ENCODE measurements around the gene GIGYF2. TPM values are rescaled to one million over a fixed set of nuclear protein-coding genes. Genes with fewer than 3 reads are reported as not detected.
A peak's percentile ranks its signal among the peaks of the same experiment; 100 is the strongest.

GIGYF2 gene
- total and polyA plus RNA-seq, 3 experiments from 2014 or later = 27.2 to 55.8 (median 54.7) TPM

DNA sequence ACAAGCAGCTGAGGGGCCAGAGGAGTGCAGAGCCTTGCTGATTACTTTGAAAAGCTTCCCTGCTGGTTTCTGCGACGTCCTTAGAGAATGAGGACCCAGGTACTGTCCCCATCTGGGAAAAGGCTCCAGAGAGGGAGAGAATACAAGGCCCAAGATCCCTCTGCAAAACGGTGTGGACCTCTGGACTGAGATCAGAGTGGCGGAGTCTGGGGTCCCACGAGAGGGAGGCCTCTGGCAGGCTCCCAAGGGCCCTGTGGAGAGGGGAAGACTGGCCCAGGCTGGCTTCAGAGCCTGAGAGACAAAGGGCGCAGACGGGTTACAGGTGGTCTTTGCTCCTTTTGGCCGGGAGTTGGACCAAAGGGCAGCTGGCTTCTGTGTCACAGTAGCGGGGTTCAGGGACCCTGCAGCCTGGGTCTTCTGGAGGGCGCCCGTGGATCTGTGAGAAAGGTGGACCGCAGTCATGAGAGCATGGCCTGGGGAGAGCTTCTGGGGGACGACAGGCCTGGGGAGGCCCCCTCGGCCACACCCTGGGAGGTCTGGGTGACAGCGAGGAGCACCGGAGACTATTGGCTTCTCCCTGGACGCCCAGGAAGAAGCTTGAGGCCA is 173.7 kb downstream of the GIGYF2 start:
- DNase-seq = no peak

DNA sequence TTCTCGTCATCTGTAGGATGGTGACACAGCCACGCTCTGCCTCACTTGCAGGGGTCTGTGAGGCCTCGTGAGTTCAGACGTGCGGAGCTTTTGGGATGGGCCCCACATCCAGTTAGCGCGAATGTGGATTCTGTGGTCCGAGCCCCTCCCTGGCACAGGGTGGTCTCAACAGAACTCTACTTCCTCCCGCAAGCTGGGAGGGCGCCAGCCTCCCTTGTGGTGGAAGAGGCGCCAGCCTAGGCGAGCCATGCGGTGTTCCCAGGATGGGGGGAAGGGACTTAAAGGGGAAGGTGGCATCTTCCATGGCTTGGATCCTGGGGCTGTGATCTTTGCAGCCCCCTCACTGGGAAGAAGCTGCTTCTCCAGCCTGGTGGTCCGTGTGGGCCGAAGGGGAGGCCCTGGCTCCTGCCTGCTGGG is 174.3 kb downstream of the GIGYF2 start:
- Histone ChIP-seq H3K4me3 (ENCODE audit: low read length) (no peak overlapping the region), H3K9me3 (ENCODE audit: low read length) (no peaks in the 10 kb centered on the region), H3K27me3 (ENCODE audit: insufficient read depth, low read length, poor library complexity, severe bottlenecking) (peaks cover 9% of the 10 kb centered on the region), H3K27ac (ENCODE audit: low read depth, low read length) (no peak overlapping the region), H3K36me3 (ENCODE audit: insufficient read depth, low read length) (no peaks in the 10 kb centered on the region), H3K4me1 (ENCODE audit: insufficient read depth, low read length) (no peaks in the 10 kb centered on the region)
- Mint-ChIP-seq H3K9me3 (no peaks in the 10 kb centered on the region), H3K27me3 (peaks cover 14% of the 10 kb centered on the region in 2 donors), H3K36me3 (no peaks in the 10 kb centered on the region), H3K27ac (no peak overlapping the region), H3K4me1 (peaks cover 0 to 8% (median 2%) of the 10 kb centered on the region in 3 donors), H3K4me3 (no peak overlapping the region)
- ChIA-PET POLR2A (no interaction called here), CTCF (interaction anchor here (0.7 to 1.2 kb wide), 2 partner anchors 10 to 379 kb away, joined by 3 read pairs; no protein-coding TSS in a partner anchor)
- DNase-seq = no peak

More for the DNA sequence above, 173.7 kb downstream of the GIGYF2 start:
- ChIA-PET CTCF (interaction anchor here (0.7 to 1.2 kb wide), 2 partner anchors 11 to 380 kb away, joined by 3 read pairs; no protein-coding TSS in a partner anchor), POLR2A (interaction anchor here (0.6 kb wide), 1 partner anchor 636 kb away, joined by 3 read pairs; no protein-coding TSS in a partner anchor)
- no peaks in the 10 kb centered on the region for H3K36me3 Mint-ChIP-seq
- no peaks in the 10 kb centered on the region for H3K36me3 ChIP-seq (ENCODE audit: insufficient read depth, low read length)
- no peak overlapping the region for H3K4me3 ChIP-seq (ENCODE audit: low read length)
- peaks cover 0 to 8% (median 2%) of the 10 kb centered on the region in 3 donors for H3K4me1 Mint-ChIP-seq
- no peaks in the 10 kb centered on the region for H3K9me3 ChIP-seq (ENCODE audit: low read length)
- H3K4me1 ChIP-seq (ENCODE audit: insufficient read depth, low read length) = no peaks in the 10 kb centered on the region
- peaks cover 9% of the 10 kb centered on the region for H3K27me3 ChIP-seq (ENCODE audit: insufficient read depth, low read length, poor library complexity, severe bottlenecking)
- no peaks in the 10 kb centered on the region for H3K9me3 Mint-ChIP-seq
- peaks cover 14% of the 10 kb centered on the region in 2 donors for H3K27me3 Mint-ChIP-seq
- no peak overlapping the region for H3K4me3 Mint-ChIP-seq
- peak overlapping the region in 1 of 8 donors; percentile 74 for H3K27ac Mint-ChIP-seq
- H3K27ac ChIP-seq (ENCODE audit: low read depth, low read length) = no peak overlapping the region

DNA sequence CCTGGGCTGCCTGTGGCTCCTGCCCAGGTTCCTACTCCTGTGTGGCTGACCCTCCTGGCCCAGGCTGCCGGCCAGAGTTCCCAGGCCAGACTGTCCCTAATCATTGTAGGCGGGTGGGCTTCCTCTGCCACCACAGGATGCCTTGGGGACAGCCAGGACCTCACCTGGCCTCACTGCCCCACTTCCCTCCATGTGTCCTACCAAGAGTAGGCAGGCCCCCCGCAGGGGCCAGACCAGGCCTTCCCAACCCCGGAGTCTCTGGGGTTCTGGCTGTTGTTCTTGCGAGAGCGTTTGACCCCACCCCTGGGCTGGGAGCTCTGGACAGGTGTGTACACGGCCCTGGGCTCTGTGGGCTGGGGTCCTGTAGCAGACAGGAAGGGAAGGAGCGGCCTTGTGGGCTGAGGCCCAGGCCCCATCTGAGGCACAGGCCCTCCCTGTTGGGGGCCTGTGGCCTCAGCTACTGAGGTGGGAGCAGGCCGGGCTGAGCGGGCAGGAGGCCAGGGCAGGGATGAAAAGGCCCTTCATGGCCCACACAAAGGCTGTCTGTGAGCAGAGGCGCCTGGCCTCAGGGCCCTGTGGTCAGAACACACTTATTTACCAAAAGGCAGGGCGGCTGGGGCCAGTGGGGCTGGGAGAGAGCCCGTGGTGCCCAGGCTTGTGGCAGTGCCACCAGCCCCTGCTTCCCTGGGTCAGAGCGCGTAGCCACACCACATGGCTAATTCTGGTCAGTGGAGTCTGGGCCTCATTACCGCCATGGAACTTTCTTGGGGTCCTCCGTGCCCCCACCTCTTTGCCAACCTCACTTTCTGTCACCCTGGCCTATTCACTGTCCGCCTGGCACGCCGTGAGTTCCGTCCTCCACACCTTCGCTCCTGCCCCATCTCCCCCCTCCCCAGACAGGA is 175.0 kb downstream of the GIGYF2 start:
- no peak for DNase-seq
- ChIA-PET POLR2A (no interaction called here), CTCF (no interaction called here)
- H3K36me3 ChIP-seq (ENCODE audit: insufficient read depth, low read length) = no peaks in the 10 kb centered on the region
- Mint-ChIP-seq H3K36me3 (no peaks in the 10 kb centered on the region), H3K9me3 (no peaks in the 10 kb centered on the region), H3K4me3 (no peak overlapping the region), H3K27me3 (peaks cover 14% of the 10 kb centered on the region in 2 donors), H3K4me1 (peaks cover 0 to 8% (median 2%) of the 10 kb centered on the region in 3 donors), H3K27ac (no peak overlapping the region)
- no peaks in the 10 kb centered on the region for H3K4me1 ChIP-seq (ENCODE audit: insufficient read depth, low read length)
- no peak overlapping the region for H3K27ac ChIP-seq (ENCODE audit: low read depth, low read length)
- no peak overlapping the region for H3K4me3 ChIP-seq (ENCODE audit: low read length)
- peaks cover 9% of the 10 kb centered on the region for H3K27me3 ChIP-seq (ENCODE audit: insufficient read depth, low read length, poor library complexity, severe bottlenecking)
- H3K9me3 ChIP-seq (ENCODE audit: low read length) = no peaks in the 10 kb centered on the region

- Mint-ChIP-seq H3K27ac (no peak overlapping the region), H3K36me3 (no peaks in the 10 kb centered on the region), H3K27me3 (peaks cover 18 to 19% of the 10 kb centered on the region in 2 donors), H3K4me3 (no peak overlapping the region), H3K9me3 (no peaks in the 10 kb centered on the region), H3K4me1 (peaks cover 0 to 12% (median 2%) of the 10 kb centered on the region in 3 donors)
- Histone ChIP-seq H3K27me3 (ENCODE audit: insufficient read depth, low read length, poor library complexity, severe bottlenecking) (peaks cover 9% of the 10 kb centered on the region), H3K4me1 (ENCODE audit: insufficient read depth, low read length) (no peaks in the 10 kb centered on the region), H3K9me3 (ENCODE audit: low read length) (no peaks in the 10 kb centered on the region), H3K27ac (ENCODE audit: low read depth, low read length) (no peak overlapping the region), H3K4me3 (ENCODE audit: low read length) (no peak overlapping the region), H3K36me3 (ENCODE audit: insufficient read depth, low read length) (no peaks in the 10 kb centered on the region)
- ChIA-PET CTCF (no interaction called here), POLR2A (no interaction called here)
- DNase-seq = no peak
Observed at GRCh38 chr2:232872826-232873225, 175.7 kb downstream of the GIGYF2 start.

DNA sequence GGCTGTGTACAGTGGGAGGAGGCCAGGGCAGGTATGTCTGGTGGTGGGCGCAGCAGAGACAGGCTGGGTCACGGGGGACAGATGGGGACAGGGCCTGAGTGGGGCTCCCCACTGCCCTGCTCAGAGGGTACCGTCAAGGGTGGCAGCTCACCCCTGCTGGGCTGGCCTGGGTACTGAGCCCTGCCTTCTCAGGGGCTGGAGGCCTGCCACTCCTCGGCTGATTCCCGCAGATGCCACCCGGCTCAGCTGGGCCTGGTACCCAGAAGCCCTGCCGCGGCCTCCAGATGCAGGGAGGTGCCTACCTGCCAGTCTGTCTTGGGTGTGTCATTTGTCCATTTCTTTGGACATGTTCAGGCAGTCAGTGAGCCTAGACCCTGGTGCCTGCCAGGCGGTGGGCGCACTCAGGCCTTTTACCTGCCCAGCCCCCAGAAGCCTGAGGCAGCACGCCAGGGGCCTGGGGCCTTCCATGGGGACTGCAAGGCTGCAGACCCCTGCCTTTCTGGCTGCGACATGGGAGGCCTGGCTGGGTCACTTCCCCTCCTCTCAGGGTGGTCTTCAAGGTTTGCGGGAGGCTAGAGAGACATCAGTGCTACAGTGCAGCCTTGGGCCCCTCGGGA is 176.3 kb downstream of the GIGYF2 start:
- Histone ChIP-seq H3K4me1 (ENCODE audit: insufficient read depth, low read length) (no peaks in the 10 kb centered on the region), H3K9me3 (ENCODE audit: low read length) (no peaks in the 10 kb centered on the region), H3K36me3 (ENCODE audit: insufficient read depth, low read length) (no peaks in the 10 kb centered on the region), H3K4me3 (ENCODE audit: low read length) (no peak overlapping the region), H3K27ac (ENCODE audit: low read depth, low read length) (no peak overlapping the region), H3K27me3 (ENCODE audit: insufficient read depth, low read length, poor library complexity, severe bottlenecking) (peaks cover 9% of the 10 kb centered on the region)
- no peak overlapping the region for H3K4me3 Mint-ChIP-seq
- H3K4me1 Mint-ChIP-seq = peaks cover 0 to 12% (median 2%) of the 10 kb centered on the region in 3 donors
- H3K9me3 Mint-ChIP-seq = no peaks in the 10 kb centered on the region
- H3K36me3 Mint-ChIP-seq = no peaks in the 10 kb centered on the region
- peaks cover 18 to 20% of the 10 kb centered on the region in 2 donors for H3K27me3 Mint-ChIP-seq
- ChIA-PET CTCF (no interaction called here), POLR2A (no interaction called here)
- H3K27ac Mint-ChIP-seq = no peak overlapping the region
- DNase-seq = no peak

DNA sequence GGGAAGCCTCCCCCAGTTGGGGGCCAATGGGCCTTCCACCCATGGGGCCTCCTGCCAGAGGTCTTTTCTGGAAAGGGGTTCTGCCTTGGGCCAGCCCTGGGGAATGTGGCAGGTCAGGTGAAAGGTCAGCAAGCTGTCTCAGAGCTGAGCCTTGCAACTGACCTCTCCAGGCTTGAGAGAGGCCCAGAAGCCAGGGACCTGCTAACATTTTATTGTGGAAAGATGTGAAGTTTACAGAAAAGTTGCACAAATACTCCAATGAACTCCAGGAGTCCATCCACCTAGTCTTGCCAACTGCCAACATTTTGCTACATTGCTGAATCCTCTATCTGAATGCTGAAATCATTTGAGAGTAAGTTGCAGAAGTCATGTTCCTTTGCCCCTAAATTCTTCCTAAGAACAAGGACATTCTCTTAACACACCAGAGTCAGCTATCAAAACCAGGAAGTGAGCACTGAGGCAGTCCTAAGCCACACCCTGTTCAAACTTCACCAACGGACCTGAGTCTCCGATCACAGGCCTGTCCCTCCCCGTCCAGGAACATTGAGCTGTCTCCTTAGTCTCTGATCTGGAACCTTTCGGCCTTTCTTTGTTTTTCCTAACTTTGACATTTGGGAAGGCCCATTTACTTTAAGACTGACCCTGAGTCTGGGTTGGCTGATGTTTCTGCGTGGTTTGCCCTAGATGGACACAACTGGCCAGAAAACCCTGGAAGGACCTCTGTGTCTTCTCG is 176.9 kb downstream of the GIGYF2 start:
- no peaks in the 10 kb centered on the region for H3K36me3 Mint-ChIP-seq
- ChIA-PET CTCF (interaction anchor here (1.3 kb wide), 1 partner anchor 377 kb away, joined by 3 read pairs; the partner anchor contains the start of gene ATG16L1), POLR2A (no interaction called here)
- peak overlapping the region in 3 of 7 donors; percentile 23 to 39 (median 27) for H3K4me3 Mint-ChIP-seq
- H3K27me3 Mint-ChIP-seq = peaks cover 19 to 20% of the 10 kb centered on the region in 2 donors
- Histone ChIP-seq H3K36me3 (ENCODE audit: insufficient read depth, low read length) (no peaks in the 10 kb centered on the region), H3K27ac (ENCODE audit: low read depth, low read length) (no peak overlapping the region), H3K4me1 (ENCODE audit: insufficient read depth, low read length) (no peaks in the 10 kb centered on the region), H3K9me3 (ENCODE audit: low read length) (no peaks in the 10 kb centered on the region), H3K27me3 (ENCODE audit: insufficient read depth, low read length, poor library complexity, severe bottlenecking) (peaks cover 9% of the 10 kb centered on the region), H3K4me3 (ENCODE audit: low read length) (no peak overlapping the region)
- H3K9me3 Mint-ChIP-seq = no peaks in the 10 kb centered on the region
- H3K27ac Mint-ChIP-seq = peak overlapping the region in 1 of 8 donors; percentile 68
- peaks cover 0 to 12% (median 0%) of the 10 kb centered on the region in 3 donors for H3K4me1 Mint-ChIP-seq
- DNase-seq = no peak

- Histone ChIP-seq H3K4me1 (ENCODE audit: insufficient read depth, low read length) (no peaks in the 10 kb centered on the region), H3K27ac (ENCODE audit: low read depth, low read length) (no peak overlapping the region), H3K27me3 (ENCODE audit: insufficient read depth, low read length, poor library complexity, severe bottlenecking) (peaks cover 9% of the 10 kb centered on the region), H3K4me3 (ENCODE audit: low read length) (no peak overlapping the region), H3K9me3 (ENCODE audit: low read length) (no peaks in the 10 kb centered on the region), H3K36me3 (ENCODE audit: insufficient read depth, low read length) (no peaks in the 10 kb centered on the region)
- CTCF ChIA-PET = interaction anchor here (1.3 kb wide), 1 partner anchor 376 kb away, joined by 3 read pairs; the partner anchor contains the start of gene ATG16L1
- Mint-ChIP-seq H3K27me3 (peaks cover 18 to 20% of the 10 kb centered on the region in 2 donors), H3K4me3 (peak overlapping the region in 6 of 7 donors; percentile 41 to 90 (median 65)), H3K4me1 (peaks cover 0 to 12% (median 0%) of the 10 kb centered on the region in 3 donors), H3K27ac (peak overlapping the region in 1 of 8 donors; percentile 68), H3K9me3 (no peaks in the 10 kb centered on the region), H3K36me3 (no peaks in the 10 kb centered on the region)
- no peak for DNase-seq
- POLR2A ChIA-PET = no interaction called here
Observed at GRCh38 chr2:232874677-232875223, 177.6 kb downstream of the GIGYF2 start.

All from CD8-positive, alpha-beta memory T cell (primary cell).